GM19193 (cell line): Measurements from ENCODE around the gene ARHGEF1.
A peak's percentile ranks its signal among the peaks of the same experiment; 100 is the strongest.

Experiments used
- POLR2A ChIP-seq: IDR thresholded peaks from 4 replicates; pipeline ENCODE4 v1.6.1; 2011; ENCODE audit not compliant: insufficient read depth, insufficient read length; ENCODE audit errors: extremely low read depth

The ARHGEF1 gene

DNA sequence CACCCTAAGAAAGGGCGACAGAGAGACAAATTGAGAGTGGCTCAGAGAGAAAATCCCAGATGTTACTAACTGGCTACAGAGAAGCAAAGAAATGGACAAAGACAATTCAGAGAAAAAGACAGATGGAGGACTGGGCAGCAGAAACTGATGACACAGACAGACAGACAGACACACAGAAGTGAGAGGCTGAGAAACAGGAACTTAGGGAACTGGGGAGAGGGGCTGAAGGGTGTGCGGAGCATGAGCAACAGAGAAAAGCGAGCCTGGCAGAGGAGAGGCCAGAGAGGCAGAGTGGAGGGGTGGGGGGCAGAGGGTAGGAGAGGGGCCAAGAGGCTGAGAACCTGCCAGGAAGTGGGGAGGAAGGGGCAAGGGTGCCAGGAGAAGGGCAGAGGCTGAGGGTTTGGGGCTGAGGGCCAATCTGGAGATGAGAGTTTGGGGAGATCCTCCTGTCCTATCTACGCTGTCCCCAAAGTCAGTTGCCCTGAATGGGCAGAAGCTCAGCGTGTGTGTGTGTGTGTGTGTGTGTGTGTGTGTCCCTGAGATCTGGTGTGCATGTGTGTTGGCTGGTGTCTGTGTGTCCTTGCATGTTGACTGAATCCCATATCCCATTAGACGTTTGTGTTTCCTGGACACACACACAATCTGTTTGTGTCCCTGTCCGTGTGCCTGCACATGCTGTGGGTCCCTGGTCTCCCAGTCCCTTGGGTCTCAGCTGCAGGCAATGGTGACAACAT, 50.9 kb downstream of the ARHGEF1 start:
- no peak for TF ChIP-seq POLR2A

DNA sequence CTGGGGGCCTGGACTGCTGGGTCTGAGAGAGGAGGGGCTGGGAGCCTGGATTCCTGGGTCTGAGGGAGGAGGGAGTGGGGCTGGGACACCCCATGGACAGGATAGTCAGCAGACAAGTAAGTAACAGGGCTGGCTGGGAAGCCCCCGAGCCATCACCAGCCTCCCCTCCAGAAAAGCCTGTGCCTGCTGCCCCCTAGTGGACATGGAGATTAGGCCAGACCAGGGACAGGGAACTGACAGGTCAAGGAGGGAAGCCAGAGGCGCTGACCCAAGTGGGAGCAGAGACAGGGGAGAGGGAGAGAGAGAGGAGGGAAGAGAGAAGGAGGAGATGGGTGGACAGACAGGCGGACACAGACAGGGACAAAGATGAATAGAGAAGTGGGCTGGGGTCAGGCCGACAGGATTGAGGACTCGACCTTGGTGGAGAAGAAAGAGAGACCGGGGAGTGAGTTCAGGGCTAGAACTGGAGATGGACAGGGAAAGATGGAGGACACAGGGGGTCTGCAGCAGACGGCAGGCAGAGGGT, 51.9 kb downstream of the ARHGEF1 start:
- TF ChIP-seq POLR2A = no peak

DNA sequence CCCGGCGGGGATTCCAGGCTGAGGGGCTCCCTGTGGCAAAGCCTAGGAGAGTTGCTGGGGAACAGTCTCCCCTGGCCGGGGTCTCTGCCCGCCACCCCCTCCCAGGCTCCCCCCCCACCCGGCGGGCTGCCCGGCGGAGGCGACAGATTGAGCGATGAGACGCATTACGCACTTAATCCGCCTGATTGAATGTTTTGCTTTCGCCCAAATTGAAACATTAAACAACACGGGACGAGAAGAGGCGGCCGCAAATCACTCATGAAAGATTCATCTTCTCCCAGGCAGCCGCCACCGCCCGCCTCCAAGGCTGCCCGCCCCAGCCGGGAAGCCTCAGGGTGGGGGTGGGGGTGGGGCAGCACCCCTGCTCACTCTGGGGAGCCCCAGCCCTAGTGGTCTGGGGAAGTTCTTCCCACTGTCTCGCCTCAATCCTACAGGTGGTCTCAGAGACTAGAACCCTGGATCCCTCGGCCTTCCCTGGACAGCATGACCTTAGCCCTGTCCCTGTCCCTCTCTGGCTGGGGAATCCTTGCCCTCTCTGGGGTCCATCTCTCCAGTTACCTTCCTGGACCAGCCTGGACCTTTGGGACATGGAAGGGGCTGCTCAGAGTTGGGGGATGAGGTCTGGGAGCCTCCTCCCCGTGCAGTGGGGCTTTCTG, 52.9 kb downstream of the ARHGEF1 start:
- TF ChIP-seq POLR2A = no peak

DNA sequence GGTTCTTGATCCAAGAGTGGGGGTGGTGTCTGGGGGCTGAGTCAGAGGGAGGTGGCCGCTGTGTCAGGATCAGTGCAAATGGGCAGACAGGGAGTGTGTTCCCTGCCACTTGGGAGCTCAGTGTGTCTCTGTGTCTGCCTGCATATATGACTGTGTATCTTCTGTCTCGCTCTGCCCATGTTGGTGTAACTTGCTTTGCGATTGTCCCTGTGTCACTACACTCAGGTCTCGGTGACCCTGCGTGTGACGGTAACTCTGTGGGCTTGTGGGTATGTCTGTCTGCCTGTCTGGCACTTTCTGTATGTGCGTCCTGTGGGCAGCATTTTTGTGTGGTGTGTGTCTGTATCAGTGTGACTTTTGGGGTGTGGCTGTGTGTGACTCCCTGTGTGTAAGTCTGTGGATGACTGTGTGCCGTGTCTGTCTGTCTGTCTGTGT, 53.4 kb downstream of the ARHGEF1 start:
- no peak for TF ChIP-seq POLR2A

DNA sequence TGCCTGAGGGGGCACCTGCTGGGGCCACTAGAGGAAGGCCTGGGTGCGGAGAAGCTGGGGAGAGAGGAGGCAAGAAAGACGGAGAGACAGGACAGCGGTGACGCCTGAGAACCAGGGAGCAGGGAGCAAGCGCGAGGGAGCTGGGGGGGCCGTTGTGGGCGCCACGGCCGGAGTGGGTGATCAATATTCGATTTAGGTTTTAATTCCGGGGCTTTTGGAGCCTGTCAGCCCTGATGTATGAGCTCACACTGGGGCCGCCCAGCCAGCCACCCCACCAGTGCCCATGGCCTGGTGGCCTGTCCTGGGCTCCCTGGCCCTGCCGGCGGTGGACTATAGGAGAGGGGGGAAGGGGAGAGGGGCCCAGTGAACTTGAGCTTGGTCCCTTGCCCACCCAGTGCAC, 54.0 kb downstream of the ARHGEF1 start:
- no peak for TF ChIP-seq POLR2A

- no peak for TF ChIP-seq POLR2A
Observed at GRCh38 chr19:41937525-41938468, 54.8 kb downstream of the ARHGEF1 start.

DNA sequence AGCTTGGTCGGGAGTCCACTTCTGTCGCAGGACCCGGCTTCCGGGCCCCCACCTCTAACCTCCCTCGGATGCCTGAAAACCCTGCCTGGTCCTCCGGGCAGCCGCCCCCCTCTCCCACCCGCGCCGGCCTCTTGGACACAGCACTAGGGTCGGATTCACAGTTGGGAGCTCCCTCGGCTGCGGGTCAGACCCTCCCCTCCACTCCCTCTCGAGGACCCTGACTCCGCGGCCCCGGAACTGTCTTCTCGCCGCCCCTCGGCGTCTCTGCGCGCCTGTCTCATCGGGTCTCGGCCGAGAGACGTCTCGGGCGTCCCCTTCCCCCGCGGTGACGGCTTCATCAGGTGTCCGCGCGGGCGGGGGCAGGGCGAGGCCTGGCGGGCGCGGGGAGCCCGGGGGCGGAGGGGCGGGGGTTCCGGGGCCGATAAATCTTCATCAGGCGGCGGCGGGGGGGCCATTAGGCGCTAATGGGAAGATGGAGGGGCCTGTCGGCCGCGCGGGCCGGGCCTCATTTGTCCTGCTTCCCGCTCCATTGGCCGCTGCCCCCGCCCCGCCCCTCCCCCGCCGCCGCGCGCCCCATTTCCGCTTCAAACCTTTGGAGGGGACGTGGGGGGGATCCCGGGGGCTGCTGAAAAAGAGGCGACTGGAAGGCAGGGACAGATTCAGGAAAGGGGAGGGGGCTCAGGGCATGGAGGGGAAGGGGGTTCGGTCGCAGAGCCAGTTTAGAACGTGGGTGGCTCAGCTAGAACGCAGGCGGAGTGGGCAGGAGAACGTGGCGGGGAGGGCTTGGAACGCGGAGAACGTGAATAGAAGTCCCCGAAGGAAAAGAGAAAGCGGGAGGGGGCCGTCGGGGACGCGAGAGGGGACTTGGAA, 57.1 kb downstream of the ARHGEF1 start:
- TF ChIP-seq POLR2A = no peak

GRCh38 chr19:41940731-41941409, 57.9 kb downstream of the ARHGEF1 start:
- TF ChIP-seq POLR2A = no peak

DNA sequence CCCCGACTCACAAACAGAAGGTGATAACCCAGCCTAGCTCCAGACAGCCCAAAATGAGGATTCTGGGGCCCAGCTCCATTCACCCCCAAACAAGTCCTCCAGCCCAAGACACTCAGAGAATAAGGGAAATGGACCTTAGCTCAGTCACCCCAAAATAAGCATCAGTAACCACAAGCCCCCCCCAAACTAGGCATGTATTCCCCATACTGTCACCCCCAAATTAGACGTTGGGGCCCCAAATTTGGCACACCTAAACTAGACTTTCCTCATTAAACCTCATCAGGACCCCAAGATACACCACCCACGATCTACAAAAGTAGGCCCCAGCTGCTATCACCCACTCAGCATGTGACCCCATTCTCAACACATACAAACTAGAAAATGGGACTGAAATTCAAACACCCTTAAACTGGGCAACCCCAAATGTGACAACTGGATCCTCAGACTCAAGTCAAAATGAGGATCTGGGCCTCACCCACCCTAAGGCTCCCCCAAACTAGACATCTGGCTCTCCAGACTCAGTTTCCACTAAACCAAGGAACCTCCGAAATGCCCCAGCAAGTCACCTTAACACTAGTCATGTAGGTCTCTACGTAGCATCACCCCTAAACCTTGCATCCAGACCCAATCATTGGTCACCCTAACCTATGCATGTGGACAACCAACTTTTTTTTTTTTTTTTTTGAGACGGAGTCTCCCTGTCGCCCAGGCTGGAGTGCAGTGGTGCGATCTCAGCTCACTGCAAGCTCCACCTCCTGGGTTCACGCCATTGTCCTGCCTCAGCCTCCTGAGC, 58.6 kb downstream of the ARHGEF1 start:
- TF ChIP-seq POLR2A = no peak

GRCh38 chr19:41944336-41944735, 61.4 kb downstream of the ARHGEF1 start:
- no peak for TF ChIP-seq POLR2A

DNA sequence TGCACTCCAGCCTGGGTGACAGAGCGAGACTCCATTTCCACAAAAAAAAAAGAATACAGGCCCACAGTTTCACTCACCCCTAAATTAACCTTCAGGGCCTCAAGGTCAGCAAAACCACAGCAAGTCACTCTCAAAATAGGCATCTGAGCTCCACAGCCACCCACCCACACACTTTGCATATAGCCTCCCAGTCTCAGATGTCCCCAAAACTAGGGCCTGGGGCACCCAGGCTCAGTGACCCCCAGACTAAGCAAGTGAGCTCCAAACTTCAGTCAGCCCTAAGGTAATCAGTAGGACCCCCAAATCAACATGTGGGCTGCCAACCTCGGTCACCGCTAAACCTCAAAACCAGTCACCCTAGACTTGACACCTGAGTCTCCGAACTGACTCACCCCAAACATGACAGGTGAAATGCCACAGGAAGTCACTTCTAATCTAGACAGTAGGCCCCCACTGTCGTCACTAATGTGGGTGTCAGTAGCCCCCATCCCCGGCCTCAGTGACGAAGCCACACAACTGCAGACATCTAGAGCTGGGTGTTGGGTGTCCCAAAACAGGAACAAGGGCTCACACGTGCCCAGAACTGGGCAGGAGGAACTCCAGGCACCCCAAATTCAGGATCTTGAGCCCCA, 62.3 kb downstream of the ARHGEF1 start:
- TF ChIP-seq POLR2A = peak; percentile 30

GRCh38 chr19:41947091-41947490, 64.1 kb downstream of the ARHGEF1 start:
- no peak for TF ChIP-seq POLR2A

DNA sequence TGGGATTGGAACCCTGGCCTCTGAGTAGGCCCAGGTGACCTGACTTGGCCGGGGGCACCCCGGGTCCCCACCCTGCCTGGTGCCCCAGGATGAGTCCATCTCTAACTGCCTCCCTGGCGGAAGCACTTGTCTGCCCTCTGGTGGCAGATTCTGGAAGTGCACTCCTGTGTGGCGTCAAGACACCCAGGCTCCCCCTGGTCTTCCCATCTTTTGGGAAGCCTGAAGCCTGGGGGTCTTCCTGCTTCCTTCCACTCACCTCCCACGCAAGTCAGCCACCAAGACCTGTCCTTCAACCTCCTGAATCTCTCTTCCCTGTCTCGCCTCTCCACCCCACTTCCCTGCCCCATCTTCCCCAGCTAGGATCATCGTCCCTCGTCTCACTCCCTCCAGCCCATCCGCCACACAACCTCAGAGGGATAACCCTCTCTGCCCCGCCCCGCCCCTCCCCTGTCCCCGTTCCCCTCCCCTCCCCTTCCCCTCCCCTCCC, 68.7 kb downstream of the ARHGEF1 start:
- TF ChIP-seq POLR2A = no peak

- no peak for TF ChIP-seq POLR2A
Observed at GRCh38 chr19:41955521-41955920, 72.5 kb downstream of the ARHGEF1 start.
